ENCODE data around the gene CNOT11. TPM values are rescaled to one million over a fixed set of nuclear protein-coding genes. Genes with fewer than 3 reads are reported as not detected.
"Not testable (repeated sequence)": the region's sequence is repeated elsewhere in the genome, so short reads cannot be mapped to it uniquely, and the experiment has no call there.

Gene CNOT11
- 10 to 100 TPM; 58.3 to 71.1 TPM for total RNA-seq

DNA sequence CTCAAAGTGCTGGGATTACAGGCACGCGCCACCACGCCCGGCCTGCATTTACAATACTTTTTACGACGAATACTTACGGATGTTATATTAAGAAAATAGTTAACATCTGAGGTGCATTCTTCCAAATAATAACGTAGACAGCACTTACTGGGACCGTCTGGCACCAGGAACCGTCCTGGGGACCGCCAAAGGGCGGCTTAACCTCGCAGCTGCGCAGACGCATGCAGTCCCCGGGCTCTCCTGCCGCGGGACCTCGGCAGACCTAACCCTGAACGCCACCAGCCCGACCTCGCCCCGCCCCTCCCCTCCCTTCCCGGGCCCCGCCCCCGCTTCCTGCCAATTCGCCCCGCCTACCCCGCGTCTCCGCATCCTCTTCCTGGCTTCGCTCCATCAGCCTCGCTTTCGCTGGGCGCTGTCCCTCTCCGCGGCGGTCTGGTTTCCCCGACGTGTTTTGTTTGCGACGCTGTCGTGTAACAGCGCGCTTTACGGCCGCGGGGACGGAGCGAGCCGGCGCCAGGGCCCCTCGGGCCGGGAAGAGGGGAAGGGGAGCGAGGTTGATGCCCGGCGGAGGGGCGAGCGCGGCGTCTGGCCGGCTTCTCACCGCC is at the start of gene CNOT11:
Gene CNOT11, plus strand, starts transcription at position 479 of the 605 bp plus-strand sequence. Its CDS starts 79 bp downstream, at position 558.
- Histone ChIP-seq H3K9me3 (no peaks in the 10 kb centered on the region), H3K27me3 (no peaks in the 10 kb centered on the region), H3K9ac (ENCODE audit: low read depth in 2 of 2, low read length in 2 of 2) (peak within 1 kb of the TSS; percentile 81 to 95), H3K36me3 (no peaks in the 10 kb centered on the region), H3K4me1 (peaks cover 10% of the 10 kb centered on the region), H3K4me3 (peak within 1 kb of the TSS; percentile 100), H3K27ac (peak within 1 kb of the TSS; percentile 97)
- peak; percentile 100 for DNase-seq
- intact Hi-C loops (cut with DNase I) = no loop called here
- TF ChIP-seq, protein P1, sequence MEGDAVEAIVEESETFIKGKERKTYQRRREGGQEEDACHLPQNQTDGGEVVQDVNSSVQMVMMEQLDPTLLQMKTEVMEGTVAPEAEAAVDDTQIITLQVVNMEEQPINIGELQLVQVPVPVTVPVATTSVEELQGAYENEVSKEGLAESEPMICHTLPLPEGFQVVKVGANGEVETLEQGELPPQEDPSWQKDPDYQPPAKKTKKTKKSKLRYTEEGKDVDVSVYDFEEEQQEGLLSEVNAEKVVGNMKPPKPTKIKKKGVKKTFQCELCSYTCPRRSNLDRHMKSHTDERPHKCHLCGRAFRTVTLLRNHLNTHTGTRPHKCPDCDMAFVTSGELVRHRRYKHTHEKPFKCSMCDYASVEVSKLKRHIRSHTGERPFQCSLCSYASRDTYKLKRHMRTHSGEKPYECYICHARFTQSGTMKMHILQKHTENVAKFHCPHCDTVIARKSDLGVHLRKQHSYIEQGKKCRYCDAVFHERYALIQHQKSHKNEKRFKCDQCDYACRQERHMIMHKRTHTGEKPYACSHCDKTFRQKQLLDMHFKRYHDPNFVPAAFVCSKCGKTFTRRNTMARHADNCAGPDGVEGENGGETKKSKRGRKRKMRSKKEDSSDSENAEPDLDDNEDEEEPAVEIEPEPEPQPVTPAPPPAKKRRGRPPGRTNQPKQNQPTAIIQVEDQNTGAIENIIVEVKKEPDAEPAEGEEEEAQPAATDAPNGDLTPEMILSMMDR (IDR thresholded peaks at IDR 0.05) = no peak

DNA sequence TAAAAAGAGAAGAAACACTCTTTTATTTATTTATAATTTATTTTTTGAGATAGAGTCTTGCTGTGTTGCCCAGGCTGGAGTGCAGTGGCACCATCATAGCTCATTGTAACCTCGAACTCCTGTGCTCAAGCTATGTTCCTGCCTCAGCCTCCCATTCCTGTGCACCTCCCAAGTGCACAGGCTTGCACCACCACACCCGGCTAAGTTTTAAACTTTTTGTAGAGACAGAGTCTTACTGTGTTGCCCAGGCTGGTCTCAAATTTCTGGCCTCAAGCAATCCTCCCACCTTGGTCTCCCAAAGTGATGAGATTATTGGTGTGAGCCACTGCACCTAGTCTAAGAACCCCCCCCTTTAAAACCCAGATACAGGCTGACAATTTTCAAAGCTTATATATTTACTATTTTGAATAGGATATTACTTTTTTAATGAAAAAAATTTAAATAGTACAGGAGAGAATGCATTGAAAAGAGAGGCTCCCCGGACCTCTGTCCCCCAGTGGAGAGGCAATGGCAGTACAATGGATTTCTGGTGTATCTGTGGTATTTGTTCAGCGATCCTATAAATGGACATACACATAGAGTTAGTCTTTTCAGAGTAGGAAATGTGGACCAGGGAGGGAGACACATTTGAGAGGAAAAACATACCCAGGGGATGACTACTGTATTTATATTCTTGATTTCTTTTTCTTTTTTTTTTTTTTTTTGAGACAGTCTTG is 48.1 kb upstream of the CNOT11 start:
- no peaks in the 10 kb centered on the region for H3K4me1 ChIP-seq
- H3K9me3 ChIP-seq = no peaks in the 10 kb centered on the region
- H3K27me3 ChIP-seq = no peaks in the 10 kb centered on the region
- DNase-seq = no peak
- no peak overlapping the region for H3K4me3 ChIP-seq
- intact Hi-C loops (cut with DNase I) = loop anchor here (5.0 kb wide), 2 partner anchors 167 to 192 kb away; no protein-coding TSS in a partner anchor
- TF ChIP-seq, protein P1 (IDR thresholded peaks at IDR 0.05) = no peak
- H3K36me3 ChIP-seq = no peaks in the 10 kb centered on the region
- no peak overlapping the region for H3K9ac ChIP-seq (ENCODE audit: low read depth in 2 of 2, low read length in 2 of 2)
- H3K27ac ChIP-seq = no peak overlapping the region

DNA sequence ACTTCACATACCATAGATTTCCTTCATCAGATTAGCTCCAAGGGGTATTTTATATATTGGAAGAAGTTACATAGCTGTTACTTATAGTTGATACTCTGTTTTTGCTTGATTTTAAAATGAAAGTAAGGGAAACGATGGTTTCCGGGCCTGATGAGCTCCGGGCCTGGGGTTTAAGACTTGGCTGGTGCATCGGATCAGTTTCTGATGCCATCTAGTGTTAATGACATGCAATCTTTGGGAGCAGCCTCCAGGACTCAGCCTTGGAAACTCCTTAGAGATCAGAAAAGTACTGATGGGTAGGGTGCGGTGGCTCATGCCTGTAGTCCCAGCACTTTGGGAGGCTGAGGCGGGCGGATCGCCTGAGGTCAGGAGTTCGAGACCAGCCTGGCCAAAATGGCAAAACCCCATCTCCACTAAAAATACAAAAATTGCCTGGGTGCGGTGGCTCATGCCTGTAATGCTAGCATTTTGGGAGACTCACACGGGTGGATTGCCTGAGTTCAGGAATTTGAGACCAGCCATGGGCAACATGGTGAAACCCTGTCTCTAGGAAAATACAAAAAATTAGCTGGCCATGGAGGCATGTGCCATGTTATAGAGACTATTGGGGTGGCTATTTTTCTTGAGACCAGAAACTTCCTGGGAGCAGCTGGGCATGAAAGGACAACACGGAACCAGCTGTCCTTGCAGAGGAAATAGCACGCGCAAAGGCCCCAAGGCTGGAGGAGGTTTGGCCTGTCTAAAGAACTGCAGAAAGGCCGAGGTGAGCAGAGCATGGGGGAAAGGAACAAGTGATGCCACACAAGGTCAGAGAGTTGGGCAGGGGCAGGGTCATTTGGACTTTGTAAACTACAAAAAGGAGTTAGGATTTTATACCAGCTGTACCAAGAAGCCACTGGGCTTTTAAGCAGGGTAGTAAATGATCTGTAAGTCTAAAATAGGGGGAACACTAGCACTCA is 46.9 kb upstream of the CNOT11 start:
- Histone ChIP-seq H3K9me3 (no peaks in the 10 kb centered on the region), H3K9ac (ENCODE audit: low read depth in 2 of 2, low read length in 2 of 2) (no peak overlapping the region), H3K27ac (no peak overlapping the region), H3K36me3 (no peaks in the 10 kb centered on the region), H3K4me1 (no peaks in the 10 kb centered on the region), H3K4me3 (no peak overlapping the region), H3K27me3 (no peaks in the 10 kb centered on the region)
- DNase-seq = peak; percentile 52
- TF ChIP-seq, protein P1 (IDR thresholded peaks at IDR 0.05) = peak; percentile 37
- intact Hi-C loops (cut with DNase I) = loop anchor here (5.0 kb wide), 2 partner anchors 168 to 193 kb away; no protein-coding TSS in a partner anchor

DNA sequence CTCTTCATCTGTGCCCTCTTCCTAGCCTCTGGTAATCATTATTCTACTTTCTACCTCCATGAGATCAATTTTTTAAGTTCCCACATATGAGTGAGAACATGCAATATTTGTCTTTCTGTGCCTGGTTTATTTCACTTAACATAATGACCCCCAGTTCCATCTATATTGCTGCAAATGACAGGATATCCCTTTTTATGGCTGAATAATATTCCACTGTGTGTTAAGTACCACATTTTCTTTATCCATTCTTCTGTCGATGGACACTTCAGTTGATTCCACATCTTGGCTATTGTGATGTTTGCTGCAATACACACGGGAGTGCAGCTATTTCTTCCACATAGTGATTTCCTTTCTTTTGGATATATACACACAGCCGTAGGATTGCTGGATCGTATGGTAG is 43.9 kb upstream of the CNOT11 start:
- no peaks in the 10 kb centered on the region for H3K36me3 ChIP-seq
- intact Hi-C loops (cut with DNase I) = loop anchor here (5.0 kb wide), 2 partner anchors 172 to 197 kb away; no protein-coding TSS in a partner anchor
- no peak overlapping the region for H3K27ac ChIP-seq
- H3K9ac ChIP-seq (ENCODE audit: low read depth in 2 of 2, low read length in 2 of 2) = no peak overlapping the region
- H3K27me3 ChIP-seq = no peaks in the 10 kb centered on the region
- TF ChIP-seq, protein P1 (IDR thresholded peaks at IDR 0.05) = no peak
- no peaks in the 10 kb centered on the region for H3K4me1 ChIP-seq
- no peak overlapping the region for H3K4me3 ChIP-seq
- no peak for DNase-seq
- H3K9me3 ChIP-seq = no peaks in the 10 kb centered on the region

DNA sequence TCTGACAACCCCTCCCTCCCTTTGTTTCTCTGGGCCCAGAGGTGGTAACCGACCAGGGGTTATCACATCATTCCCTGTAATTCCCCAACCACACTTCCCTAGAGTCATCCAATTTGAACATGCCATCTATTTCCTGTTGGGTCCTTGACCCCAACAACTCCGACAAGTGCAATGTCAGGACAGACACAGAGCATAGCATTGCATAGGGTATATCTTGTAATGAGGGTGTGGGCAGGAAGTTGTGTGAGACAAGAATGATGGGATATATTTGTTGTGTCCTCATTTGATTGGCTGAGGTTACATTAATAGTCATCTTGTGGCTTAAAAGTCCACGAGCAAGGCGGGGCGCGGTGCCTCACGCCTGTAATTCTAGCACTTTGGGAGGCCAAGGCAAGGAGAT is 33.4 kb upstream of the CNOT11 start:
- TF ChIP-seq, protein P1 (IDR thresholded peaks at IDR 0.05) = no peak
- Histone ChIP-seq H3K9me3 (no peaks in the 10 kb centered on the region), H3K36me3 (no peaks in the 10 kb centered on the region), H3K27ac (no peak overlapping the region), H3K4me1 (no peaks in the 10 kb centered on the region), H3K9ac (ENCODE audit: low read depth in 2 of 2, low read length in 2 of 2) (no peak overlapping the region), H3K4me3 (no peak overlapping the region), H3K27me3 (no peaks in the 10 kb centered on the region)
- DNase-seq = no peak
- intact Hi-C loops (cut with DNase I) = no loop called here

DNA sequence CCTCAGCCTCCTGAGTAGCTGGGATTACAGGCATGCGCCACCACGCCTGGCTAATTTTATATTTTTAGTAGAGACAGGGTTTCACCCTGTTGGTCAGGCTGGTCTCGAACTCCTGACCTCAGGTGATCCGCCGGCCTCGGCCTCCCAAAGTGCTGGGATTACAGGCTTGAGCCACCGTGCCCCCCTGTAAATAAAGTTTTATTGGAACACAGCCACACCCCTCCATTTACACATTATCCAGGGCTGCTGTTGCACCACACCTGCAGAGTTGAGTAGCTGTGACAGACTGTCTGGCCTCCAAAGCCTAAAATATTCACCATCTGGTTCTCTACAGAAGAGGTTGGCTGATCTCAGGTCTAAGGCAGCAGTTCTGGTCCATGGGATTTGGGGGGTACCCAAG is 32.6 kb upstream of the CNOT11 start:
- DNase-seq; intact Hi-C loops (cut with DNase I); H3K9me3 ChIP-seq; H3K27ac ChIP-seq; H3K9ac ChIP-seq (ENCODE audit: low read depth in 2 of 2, low read length in 2 of 2); H3K36me3 ChIP-seq; H3K27me3 ChIP-seq; H3K4me3 ChIP-seq; H3K4me1 ChIP-seq: not testable (repeated sequence)

All from colonic mucosa (tissue), 4 donors.